ENCODE measurements around the gene ZNF318.

Gene ZNF318

DNA sequence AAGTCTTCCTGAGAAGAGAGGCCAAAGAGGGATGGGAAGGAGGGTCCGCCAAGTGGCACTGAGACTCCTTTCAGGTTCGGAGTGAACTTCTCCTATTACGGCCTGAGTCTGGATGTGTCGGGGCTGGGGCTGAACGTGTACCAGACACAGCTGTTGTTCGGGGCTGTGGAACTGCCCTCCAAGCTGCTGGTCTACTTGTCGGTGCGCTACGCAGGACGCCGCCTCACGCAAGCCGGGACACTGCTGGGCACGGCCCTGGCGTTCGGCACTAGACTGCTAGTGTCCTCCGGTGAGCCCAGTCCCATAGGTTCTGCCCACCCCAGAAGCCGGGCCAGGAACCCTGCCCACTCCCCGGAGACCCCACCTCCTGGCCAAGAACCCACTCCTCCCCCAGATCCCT is 67.3 kb downstream of the ZNF318 start:
- Histone ChIP-seq H3K36me3 (ENCODE audit: low read length) (no peaks in the 10 kb centered on the region), H3K27ac (ENCODE audit: low read depth, low read length) (no peak overlapping the region), H3K79me2 (ENCODE audit: insufficient read depth, low read length) (no peaks in the 10 kb centered on the region), H4K20me1 (ENCODE audit: low read depth, low read length) (no peaks in the 10 kb centered on the region), H3K27me3 (ENCODE audit: low read length) (no peaks in the 10 kb centered on the region), H2AFZ (ENCODE audit: low read depth, low read length, severe bottlenecking) (no peak overlapping the region), H3F3A (ENCODE audit: insufficient read depth) (no peaks in the 10 kb centered on the region), H3K4me2 (ENCODE audit: low read depth, low read length, poor library complexity, severe bottlenecking) (no peak overlapping the region), H3K4me3 (ENCODE audit: insufficient read depth, low read length, poor library complexity, severe bottlenecking) (no peak overlapping the region), H3K9ac (ENCODE audit: low read length) (no peak overlapping the region), H3K9me3 (ENCODE audit: insufficient read depth, low read length) (no peaks in the 10 kb centered on the region), H3K9me2 (replicated peaks; ENCODE audit: insufficient read depth, low read length) (no peaks in the 10 kb centered on the region)
- TF ChIP-seq EZH2phosphoT487 (conservative IDR thresholded peaks at IDR 0.05; ENCODE audit: low read length) (no peak), CTCF (IDR thresholded peaks at IDR 0.05; ENCODE audit: insufficient read depth, low read length, poor library complexity, severe bottlenecking) (no peak)

GRCh38 chr6:43301081-43301870 is 68.2 kb downstream of the ZNF318 start:
- Histone ChIP-seq H3K36me3 (ENCODE audit: low read length) (no peaks in the 10 kb centered on the region), H3F3A (ENCODE audit: insufficient read depth) (no peaks in the 10 kb centered on the region), H3K9me3 (ENCODE audit: insufficient read depth, low read length) (no peaks in the 10 kb centered on the region), H3K4me2 (ENCODE audit: low read depth, low read length, poor library complexity, severe bottlenecking) (no peak overlapping the region), H3K79me2 (ENCODE audit: insufficient read depth, low read length) (no peaks in the 10 kb centered on the region), H3K9me2 (replicated peaks; ENCODE audit: insufficient read depth, low read length) (no peaks in the 10 kb centered on the region), H3K27ac (ENCODE audit: low read depth, low read length) (no peak overlapping the region), H4K20me1 (ENCODE audit: low read depth, low read length) (no peaks in the 10 kb centered on the region), H3K27me3 (ENCODE audit: low read length) (no peaks in the 10 kb centered on the region), H3K9ac (ENCODE audit: low read length) (no peak overlapping the region), H2AFZ (ENCODE audit: low read depth, low read length, severe bottlenecking) (no peak overlapping the region), H3K4me3 (ENCODE audit: insufficient read depth, low read length, poor library complexity, severe bottlenecking) (no peak overlapping the region)
- no peak for TF ChIP-seq CTCF (IDR thresholded peaks at IDR 0.05; ENCODE audit: insufficient read depth, low read length, poor library complexity, severe bottlenecking)
- no peak for TF ChIP-seq EZH2phosphoT487 (conservative IDR thresholded peaks at IDR 0.05; ENCODE audit: low read length)

GRCh38 chr6:43299338-43300293 is 69.8 kb downstream of the ZNF318 start:
- no peak overlapping the region for H2AFZ ChIP-seq (ENCODE audit: low read depth, low read length, severe bottlenecking)
- H3F3A ChIP-seq (ENCODE audit: insufficient read depth), result no peaks in the 10 kb centered on the region
- H3K9me2 ChIP-seq (replicated peaks; ENCODE audit: insufficient read depth, low read length), result no peaks in the 10 kb centered on the region
- TF ChIP-seq EZH2phosphoT487 (conservative IDR thresholded peaks at IDR 0.05; ENCODE audit: low read length) (no peak), CTCF (IDR thresholded peaks at IDR 0.05; ENCODE audit: insufficient read depth, low read length, poor library complexity, severe bottlenecking) (no peak)
- no peaks in the 10 kb centered on the region for H3K9me3 ChIP-seq (ENCODE audit: insufficient read depth, low read length)
- H3K79me2 ChIP-seq (ENCODE audit: insufficient read depth, low read length), result no peaks in the 10 kb centered on the region
- H3K9ac ChIP-seq (ENCODE audit: low read length), result no peak overlapping the region
- H3K27ac ChIP-seq (ENCODE audit: low read depth, low read length), result no peak overlapping the region
- H4K20me1 ChIP-seq (ENCODE audit: low read depth, low read length), result no peaks in the 10 kb centered on the region
- H3K27me3 ChIP-seq (ENCODE audit: low read length), result no peaks in the 10 kb centered on the region
- H3K4me2 ChIP-seq (ENCODE audit: low read depth, low read length, poor library complexity, severe bottlenecking), result no peak overlapping the region
- H3K36me3 ChIP-seq (ENCODE audit: low read length), result no peaks in the 10 kb centered on the region
- H3K4me3 ChIP-seq (ENCODE audit: insufficient read depth, low read length, poor library complexity, severe bottlenecking), result no peak overlapping the region
